Heart left ventricle (tissue), 13 donors: Measurements from ENCODE around the gene ATP1A4.

Source experiments
- POLR2A ChIP-seq, 2 donors: fragments of 450-650 bp; IDR thresholded peaks; one replicate each; pipeline ENCODE4 v1.6.1; 2017; ENCODE audit warnings: antibody characterized with exemption in 2 of 2, mild to moderate bottlenecking in 2 of 2, moderate library complexity in 2 of 2
- TF ChIP-seq, protein P1 (sequence below), 12 donors: fragments of 200-600 bp; sonication (generic) in 4 of 12; IDR thresholded peaks; one replicate each; pipeline versions ENCODE4 v1.5.0 to v1.8.0; 2018 to 2022; ENCODE audit warnings: antibody characterized with exemption in 12 of 12, mild to moderate bottlenecking in 5 of 12
- donor health status: ischemic (EF 13 %, LVEDD 7.1; RV severe dilation, severe dysfunction).
- donor health status: DM: no; HTN: yes; CAD: no.
- donor health status: DM: no; HTN: no; CAD: no.
- donor health status: ischemic (EF 25% LVEDD 6.9; RV normal size, moderate dysfunction).
- donor health status: ischemic (EF 25% LVEDD 5.7; RV mildly dilated, moderate dysfunction).
- donor health status: ischemic (EF 35%, LVEDD 5.7; RV mildly dilated, moderate dysfunction).
- donor health status: nonischemic (EF 11% LVEDD 7.7; RV severe dilation, severe dysfunction).
- donor health status: DM: yes; HTN: yes; CAD: no.
- donor health status: PGD.
- donor health status: ischemic (EF 29% LVEDD 5.4; RV normal size, mild dysfunction).
- donor health status: nonischemic (EF 23%, LVEDD 6.1; RV moderate dilation, normal function).

DNA sequence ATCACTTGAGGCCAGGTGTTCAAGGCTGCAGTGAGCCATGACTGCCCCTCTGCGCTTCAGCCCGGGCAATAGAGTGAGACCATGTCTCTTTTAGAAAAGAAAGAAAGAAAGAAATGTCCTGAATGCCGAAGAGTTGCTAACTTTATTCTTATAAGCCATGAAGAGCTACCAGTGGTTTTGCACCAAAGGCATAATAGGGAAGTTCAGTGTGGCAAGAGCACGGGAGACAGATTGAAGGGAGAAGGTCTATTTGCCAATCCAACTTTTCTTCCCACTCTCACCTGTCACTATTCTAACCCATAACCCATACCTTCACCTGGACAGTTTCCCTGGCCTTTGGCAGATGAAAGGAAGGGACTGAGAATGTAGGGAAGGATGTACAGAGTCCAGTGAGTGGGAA, 49.4 kb downstream of the ATP1A4 start:
- TF ChIP-seq POLR2A (IDR thresholded peaks at IDR 0.05) = no peak
- TF ChIP-seq, protein P1, sequence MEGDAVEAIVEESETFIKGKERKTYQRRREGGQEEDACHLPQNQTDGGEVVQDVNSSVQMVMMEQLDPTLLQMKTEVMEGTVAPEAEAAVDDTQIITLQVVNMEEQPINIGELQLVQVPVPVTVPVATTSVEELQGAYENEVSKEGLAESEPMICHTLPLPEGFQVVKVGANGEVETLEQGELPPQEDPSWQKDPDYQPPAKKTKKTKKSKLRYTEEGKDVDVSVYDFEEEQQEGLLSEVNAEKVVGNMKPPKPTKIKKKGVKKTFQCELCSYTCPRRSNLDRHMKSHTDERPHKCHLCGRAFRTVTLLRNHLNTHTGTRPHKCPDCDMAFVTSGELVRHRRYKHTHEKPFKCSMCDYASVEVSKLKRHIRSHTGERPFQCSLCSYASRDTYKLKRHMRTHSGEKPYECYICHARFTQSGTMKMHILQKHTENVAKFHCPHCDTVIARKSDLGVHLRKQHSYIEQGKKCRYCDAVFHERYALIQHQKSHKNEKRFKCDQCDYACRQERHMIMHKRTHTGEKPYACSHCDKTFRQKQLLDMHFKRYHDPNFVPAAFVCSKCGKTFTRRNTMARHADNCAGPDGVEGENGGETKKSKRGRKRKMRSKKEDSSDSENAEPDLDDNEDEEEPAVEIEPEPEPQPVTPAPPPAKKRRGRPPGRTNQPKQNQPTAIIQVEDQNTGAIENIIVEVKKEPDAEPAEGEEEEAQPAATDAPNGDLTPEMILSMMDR (IDR thresholded peaks at IDR 0.05) = no peak
